ENCODE measurements around the gene HSPB6.

The HSPB6 gene

DNA sequence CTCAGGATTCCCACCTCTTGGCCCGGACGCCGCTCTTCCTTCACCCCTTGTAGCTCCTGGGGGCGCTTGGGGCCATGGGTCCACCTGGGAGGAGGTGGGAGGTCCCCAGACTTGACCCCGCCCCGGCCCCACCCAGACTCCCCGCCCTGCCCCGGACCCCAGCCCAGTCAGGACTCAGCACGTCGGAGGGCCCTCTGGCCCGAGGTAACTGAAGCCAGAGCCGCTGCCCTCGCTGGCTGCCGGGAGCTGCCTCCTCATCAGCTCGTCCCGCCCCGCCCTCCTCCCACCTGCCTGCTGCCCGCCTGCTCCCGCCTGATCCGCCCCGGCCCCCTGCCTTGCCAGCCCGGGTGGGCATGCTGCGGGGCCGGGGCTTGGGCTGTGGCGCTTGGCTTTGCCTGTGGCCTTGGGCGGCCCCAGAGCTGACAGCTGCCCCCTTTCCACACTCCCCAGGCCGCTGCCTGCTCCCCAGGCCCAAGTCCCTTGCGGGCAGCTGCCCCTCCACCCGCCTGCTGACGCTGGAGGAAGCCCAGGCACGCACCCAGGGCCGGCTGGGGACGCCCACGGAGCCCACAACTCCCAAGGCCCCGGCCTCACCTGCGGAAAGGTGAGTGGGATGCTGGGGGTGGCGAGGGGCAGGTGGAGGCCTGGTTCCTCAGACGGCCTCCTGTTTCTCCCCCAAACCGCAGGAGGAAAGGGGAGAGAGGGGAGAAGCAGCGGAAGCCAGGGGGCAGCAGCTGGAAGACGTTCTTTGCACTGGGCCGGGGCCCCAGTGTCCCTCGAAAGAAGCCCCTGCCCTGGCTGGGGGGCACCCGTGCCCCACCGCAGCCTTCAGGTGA, 27.9 kb upstream of the HSPB6 start:
- TF ChIP-seq, protein P1, sequence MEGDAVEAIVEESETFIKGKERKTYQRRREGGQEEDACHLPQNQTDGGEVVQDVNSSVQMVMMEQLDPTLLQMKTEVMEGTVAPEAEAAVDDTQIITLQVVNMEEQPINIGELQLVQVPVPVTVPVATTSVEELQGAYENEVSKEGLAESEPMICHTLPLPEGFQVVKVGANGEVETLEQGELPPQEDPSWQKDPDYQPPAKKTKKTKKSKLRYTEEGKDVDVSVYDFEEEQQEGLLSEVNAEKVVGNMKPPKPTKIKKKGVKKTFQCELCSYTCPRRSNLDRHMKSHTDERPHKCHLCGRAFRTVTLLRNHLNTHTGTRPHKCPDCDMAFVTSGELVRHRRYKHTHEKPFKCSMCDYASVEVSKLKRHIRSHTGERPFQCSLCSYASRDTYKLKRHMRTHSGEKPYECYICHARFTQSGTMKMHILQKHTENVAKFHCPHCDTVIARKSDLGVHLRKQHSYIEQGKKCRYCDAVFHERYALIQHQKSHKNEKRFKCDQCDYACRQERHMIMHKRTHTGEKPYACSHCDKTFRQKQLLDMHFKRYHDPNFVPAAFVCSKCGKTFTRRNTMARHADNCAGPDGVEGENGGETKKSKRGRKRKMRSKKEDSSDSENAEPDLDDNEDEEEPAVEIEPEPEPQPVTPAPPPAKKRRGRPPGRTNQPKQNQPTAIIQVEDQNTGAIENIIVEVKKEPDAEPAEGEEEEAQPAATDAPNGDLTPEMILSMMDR (IDR thresholded peaks at IDR 0.05; ENCODE audit: control insufficient read depth, insufficient read depth, low read depth, low read length, missing control alignments) = no peak
- no peak for DNase-seq (ENCODE audit: low read depth)
- H3K4me3 ChIP-seq (ENCODE audit: control insufficient read depth, low read depth, low read length) = no peak overlapping the region

DNA sequence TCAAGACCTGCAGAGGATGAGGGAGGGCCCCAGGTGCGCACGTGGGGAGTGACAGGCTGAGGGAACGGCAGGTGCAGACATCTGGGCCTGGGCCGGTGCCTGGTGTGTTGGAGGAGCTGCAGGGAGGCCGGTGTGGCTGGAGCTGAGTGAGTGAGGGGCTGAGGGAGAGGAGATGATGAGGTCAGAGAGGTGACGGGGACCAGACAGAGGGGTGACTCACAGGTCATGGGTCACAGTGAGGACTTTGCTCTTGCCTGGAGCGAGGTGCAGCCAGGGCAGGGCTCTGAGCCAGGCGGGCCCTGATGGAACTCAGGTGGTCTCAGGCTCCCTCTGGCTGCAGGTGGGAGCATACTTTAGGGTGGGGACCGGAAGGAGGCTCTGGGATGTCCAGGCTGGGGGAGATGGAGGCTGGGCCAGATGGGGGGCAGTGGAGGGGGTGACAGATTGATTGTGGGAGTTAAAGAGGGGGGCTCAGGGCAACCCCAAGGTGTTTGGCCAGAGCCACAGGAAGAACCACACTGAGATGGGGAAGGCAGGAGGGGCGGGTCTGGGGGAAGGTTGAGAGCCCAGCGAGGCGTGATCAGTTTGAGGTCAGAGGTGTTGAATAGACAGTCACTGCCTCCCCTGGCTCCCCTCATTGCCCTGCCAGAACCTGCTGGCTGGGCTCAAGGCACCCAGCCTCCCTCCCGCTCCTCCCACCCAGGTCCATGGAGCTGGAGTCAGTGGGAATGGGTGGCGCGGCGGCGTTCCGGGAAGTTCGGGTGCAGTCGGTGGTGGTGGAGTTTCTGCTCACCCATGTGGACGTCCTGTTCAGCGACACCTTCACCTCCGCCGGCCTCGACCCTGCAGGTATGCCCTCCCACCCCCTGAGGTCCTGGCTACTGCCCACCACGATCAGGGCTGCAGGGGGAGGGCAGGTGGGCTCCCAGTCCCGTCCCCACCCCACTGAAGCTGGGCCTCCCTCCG, 26.9 kb upstream of the HSPB6 start:
- no peak for DNase-seq (ENCODE audit: low read depth)

DNA sequence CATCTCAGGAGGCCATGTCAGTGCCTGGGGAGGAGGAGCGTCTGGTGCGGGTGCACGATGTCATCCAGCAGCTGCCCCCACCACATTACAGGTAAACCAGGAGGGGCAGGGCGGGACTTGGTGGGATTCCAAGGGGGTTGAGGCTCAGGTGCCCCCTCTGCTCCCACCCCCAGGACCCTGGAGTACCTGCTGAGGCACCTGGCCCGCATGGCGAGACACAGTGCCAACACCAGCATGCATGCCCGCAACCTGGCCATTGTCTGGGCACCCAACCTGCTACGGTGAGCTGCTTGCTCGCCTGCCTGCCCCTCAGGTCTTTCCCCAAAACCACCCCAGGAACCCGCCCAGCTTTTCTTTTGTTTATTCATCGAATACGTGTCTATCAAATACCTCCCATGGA, 25.8 kb upstream of the HSPB6 start:
- TF ChIP-seq, protein P1 (IDR thresholded peaks at IDR 0.05; ENCODE audit: control insufficient read depth, insufficient read depth, low read depth, low read length, missing control alignments) = no peak
- no peak for DNase-seq (ENCODE audit: low read depth)
- H3K4me3 ChIP-seq (ENCODE audit: control insufficient read depth, low read depth, low read length) = no peak overlapping the region

More for the DNA sequence above, 26.9 kb upstream of the HSPB6 start:
- H3K4me3 ChIP-seq (ENCODE audit: control insufficient read depth, low read depth, low read length) = no peak overlapping the region
- TF ChIP-seq, protein P1 (IDR thresholded peaks at IDR 0.05; ENCODE audit: control insufficient read depth, insufficient read depth, low read depth, low read length, missing control alignments) = no peak

DNA sequence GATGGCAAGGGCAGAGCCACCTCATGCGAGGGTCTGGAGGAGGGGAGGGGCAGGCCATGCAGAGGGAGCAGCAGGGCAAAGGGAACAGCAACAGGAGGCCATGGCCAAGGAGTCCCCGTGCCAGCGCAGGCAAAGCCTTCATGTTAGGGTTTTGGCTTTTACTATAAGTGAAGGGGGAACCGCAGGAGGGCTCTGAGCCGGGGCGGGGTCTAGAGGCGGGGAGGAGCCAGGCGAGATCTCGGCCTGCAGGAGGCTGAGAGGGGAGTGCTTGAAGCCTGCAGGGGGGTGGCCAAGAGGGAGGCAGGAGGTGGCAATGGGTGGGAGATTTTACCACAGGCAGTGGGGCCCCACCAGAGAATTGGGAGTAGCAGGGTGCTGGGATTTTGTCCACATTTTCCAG, 24.8 kb upstream of the HSPB6 start:
- DNase-seq (ENCODE audit: low read depth) = no peak
- no peak overlapping the region for H3K4me3 ChIP-seq (ENCODE audit: control insufficient read depth, low read depth, low read length)
- TF ChIP-seq, protein P1 (IDR thresholded peaks at IDR 0.05; ENCODE audit: control insufficient read depth, insufficient read depth, low read depth, low read length, missing control alignments) = no peak

DNA sequence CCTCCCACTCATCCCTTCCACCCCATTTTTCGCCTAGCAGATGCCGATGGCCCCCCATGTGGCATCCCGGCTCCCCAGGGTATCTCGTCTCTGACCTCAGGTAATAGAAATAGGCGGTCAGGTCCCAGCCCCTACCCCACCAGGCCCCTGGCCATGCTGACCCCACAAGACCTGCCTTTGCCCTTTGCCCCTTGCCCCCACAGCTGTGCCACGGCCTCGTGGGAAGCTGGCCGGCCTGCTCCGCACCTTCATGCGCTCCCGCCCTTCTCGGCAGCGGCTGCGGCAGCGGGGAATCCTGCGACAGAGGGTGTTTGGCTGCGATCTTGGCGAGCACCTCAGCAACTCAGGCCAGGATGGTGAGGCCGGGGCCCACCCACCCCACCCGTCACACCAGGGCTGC, 23.9 kb upstream of the HSPB6 start:
- DNase-seq (ENCODE audit: low read depth) = no peak
- no peak overlapping the region for H3K4me3 ChIP-seq (ENCODE audit: control insufficient read depth, low read depth, low read length)
- TF ChIP-seq, protein P1 (IDR thresholded peaks at IDR 0.05; ENCODE audit: control insufficient read depth, insufficient read depth, low read depth, low read length, missing control alignments) = no peak

DNA sequence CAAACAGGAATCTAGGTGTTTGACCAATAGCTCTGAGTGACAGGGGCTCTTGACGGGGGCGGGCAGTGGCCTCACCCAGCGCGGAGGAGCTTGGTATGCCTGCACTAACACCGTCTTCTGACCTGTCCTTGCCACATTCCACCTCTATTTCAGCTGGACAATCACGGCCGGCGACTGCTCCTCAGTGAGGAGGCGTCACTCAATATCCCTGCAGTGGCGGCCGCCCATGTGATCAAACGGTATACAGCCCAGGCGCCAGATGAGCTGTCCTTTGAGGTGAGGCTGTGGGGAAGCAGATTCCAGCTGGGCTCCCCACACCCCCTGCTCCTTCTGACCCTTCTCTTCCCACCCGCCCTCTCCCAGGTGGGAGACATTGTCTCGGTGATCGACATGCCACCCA, 23.2 kb upstream of the HSPB6 start:
- TF ChIP-seq, protein P1 (IDR thresholded peaks at IDR 0.05; ENCODE audit: control insufficient read depth, insufficient read depth, low read depth, low read length, missing control alignments) = no peak
- no peak overlapping the region for H3K4me3 ChIP-seq (ENCODE audit: control insufficient read depth, low read depth, low read length)
- no peak for DNase-seq (ENCODE audit: low read depth)
